ENCODE data around the gene MANBA.

GRCh38 chr4:102808009-102808408 is 47.2 kb upstream of the MANBA start:
- no peak for TF ChIP-seq RAD21 (IDR thresholded peaks at IDR 0.05; ENCODE audit: low read depth)
- TF ChIP-seq TAF1 (IDR thresholded peaks at IDR 0.05; ENCODE audit: low read depth), result no peak
- no peak for TF ChIP-seq CEBPB (IDR thresholded peaks at IDR 0.05)
- no peak for TF ChIP-seq EP300 (IDR thresholded peaks at IDR 0.05; ENCODE audit: borderline replicate concordance)
